GM18517 (cell line): ENCODE measurements around the gene PSMA4.
"Not testable (repeated sequence)": the region's sequence is repeated elsewhere in the genome, so short reads cannot be mapped to it uniquely, and the experiment has no call there.

Experiments used
- ATAC-seq: cut with Tn5 transposase; IDR thresholded peaks from one replicate; pipeline ENCODE4 v1.9.1; 2021; ENCODE audit warnings: mild to moderate bottlenecking, moderate library complexity; ENCODE audit not compliant: unreplicated experiment

The PSMA4 gene

DNA sequence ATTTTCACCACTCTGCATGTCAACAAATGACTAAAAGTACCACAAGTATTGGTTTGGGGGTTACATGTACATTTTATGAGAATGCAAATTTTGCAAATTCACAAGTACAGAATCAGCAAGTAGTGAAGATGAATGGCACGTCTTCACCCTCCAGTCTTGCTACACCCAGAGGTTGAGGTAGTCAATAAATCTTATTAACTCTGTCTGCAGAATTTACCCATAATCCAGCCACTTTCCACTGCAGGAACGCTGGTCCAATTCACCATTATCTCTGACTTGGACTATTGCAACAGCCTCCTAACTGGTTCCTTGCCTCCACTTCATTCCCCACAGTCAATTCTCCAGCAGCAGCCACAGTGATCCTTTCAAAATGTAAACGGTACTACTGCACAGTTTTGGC, 10.6 kb downstream of the PSMA4 start:
- no peak for ATAC-seq

DNA sequence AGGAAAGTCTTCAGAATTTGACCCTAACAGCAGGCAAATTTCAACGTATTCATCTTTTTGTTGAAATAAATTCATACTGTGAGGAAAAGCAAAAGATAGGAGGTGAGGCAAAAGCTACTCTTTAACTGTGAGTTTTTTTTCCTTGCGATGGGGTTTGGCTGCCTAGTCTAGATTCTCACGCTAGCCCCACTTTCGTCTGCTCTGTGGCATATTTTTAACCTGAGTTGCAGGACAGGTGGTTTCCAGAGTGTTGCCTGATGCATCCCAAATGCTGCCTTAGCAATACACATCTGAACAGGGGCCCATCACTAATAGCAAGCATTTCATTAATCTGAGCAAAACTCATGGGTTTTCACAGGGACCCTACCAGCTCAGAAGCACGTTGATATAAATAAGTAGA, 11.7 kb downstream of the PSMA4 start:
- ATAC-seq: no peak

DNA sequence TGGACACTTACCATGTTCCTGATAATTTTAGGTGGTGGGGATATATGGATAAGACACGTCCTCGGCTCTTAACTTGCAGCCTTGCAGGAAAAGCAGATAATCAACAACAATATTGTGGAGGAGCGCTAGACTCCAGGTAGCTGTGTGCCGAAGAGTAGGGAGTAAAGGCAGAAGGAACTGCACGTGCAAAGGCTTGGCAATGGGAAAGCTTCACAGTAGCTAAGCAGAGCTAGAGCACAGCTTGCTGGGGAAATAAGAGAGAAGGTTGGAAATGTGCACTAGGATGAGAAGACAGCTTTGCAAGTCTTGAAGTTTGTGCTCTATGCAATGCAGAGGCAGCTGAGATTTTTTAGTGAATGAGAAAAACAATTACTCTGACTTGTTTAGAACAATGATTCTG, 12.4 kb downstream of the PSMA4 start:
- no peak for ATAC-seq

- ATAC-seq: not testable (repeated sequence)
Observed at GRCh38 chr15:78560201-78560600, 20.0 kb downstream of the PSMA4 start.

GRCh38 chr15:78561490-78561889, 21.2 kb downstream of the PSMA4 start:
- ATAC-seq: no peak

GRCh38 chr15:78563092-78563491, 22.8 kb downstream of the PSMA4 start:
- no peak for ATAC-seq

DNA sequence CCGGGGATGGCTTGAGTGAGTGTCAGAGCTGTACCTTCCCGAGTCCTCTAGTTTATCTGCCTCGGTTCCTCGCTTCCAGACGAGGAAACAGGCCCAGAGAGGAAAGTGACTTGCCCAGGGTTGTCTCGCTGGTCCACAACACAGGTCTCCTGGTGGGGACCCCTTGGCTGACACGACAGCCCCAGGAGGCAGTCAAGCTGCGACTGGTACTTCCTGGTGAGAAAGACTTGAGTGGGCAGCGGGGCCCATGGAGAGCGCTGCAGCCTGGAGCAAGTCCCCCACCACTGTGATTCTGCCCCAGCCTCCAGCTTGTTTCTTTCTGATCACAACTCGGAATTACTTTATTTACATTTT, 24.5 kb downstream of the PSMA4 start:
- ATAC-seq: peak; percentile 18

GRCh38 chr15:78565097-78565950, 25.1 kb downstream of the PSMA4 start, which contains the start of gene CHRNA5:
Gene CHRNA5, plus strand, starts transcription at chr15:78565520. Its CDS starts 200 bp downstream, at chr15:78565720.
- peak; percentile 79 for ATAC-seq

- ATAC-seq: no peak
Observed at GRCh38 chr15:78565951-78566774, 25.9 kb downstream of the PSMA4 start.

- no peak for ATAC-seq
Observed at GRCh38 chr15:78567531-78567930, 27.3 kb downstream of the PSMA4 start.

DNA sequence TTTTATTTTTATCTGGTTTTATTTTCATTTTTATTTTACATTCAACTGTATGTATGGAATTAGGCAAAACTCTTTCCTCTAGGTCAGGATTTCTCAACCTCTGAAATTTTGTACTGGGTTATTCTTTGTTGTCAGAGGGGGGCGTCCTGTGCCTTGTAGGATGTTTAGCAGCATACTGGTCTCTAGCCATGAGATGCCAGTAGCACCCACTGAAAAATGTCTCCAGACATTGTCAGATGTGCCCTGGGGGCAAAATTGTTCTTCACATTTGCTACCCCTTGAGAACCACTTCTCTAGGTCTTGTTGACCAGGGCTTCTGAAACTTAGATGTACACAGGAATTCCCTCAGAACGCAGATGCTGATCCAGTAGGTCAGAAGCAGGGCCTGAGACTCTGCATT, 30.5 kb downstream of the PSMA4 start:
- ATAC-seq: no peak

GRCh38 chr15:78571382-78571781, 31.1 kb downstream of the PSMA4 start:
- no peak for ATAC-seq

- ATAC-seq: no peak
Observed at GRCh38 chr15:78573416-78573815, 33.2 kb downstream of the PSMA4 start.

DNA sequence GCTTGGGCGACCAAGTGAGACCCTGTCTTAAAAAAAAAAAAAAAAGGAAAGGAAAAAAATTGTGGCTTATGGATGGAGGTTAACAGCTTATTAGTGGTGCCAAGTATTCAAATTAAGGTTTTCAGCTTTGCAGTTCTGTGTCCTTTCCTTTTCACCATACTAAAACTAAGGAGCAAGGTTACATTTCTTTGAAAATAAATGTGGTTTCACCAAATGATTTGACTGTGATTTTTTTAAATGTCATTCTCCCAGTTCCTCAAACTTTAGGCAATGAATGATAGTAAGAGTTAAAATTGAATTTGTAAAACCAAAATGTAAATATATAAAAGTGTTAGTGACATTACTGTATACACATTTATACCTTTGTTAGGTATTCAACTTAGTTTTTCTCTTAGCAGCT, 34.7 kb downstream of the PSMA4 start:
- no peak for ATAC-seq

GRCh38 chr15:78597583-78597982, 57.3 kb downstream of the PSMA4 start:
- ATAC-seq: no peak

DNA sequence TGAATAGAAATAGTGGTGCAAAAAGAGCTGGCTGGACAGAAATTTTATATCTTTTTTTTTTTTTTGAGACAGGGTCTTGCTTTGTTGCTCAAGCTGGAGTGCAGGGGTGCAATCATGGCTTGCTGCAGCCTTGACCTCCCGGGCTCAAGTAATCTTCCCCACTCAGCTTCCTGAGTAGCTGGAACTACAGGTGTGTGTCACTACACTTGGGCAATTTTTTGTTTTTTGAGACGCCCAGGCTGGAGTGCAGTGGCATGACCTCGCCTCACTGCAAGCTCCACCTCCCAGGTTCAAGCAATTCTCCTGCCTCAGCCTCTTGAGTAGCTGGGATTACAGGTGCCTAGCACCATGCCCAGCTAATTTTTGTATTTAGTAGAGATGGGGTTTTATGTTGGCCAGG, 58.1 kb downstream of the PSMA4 start:
- no peak for ATAC-seq

DNA sequence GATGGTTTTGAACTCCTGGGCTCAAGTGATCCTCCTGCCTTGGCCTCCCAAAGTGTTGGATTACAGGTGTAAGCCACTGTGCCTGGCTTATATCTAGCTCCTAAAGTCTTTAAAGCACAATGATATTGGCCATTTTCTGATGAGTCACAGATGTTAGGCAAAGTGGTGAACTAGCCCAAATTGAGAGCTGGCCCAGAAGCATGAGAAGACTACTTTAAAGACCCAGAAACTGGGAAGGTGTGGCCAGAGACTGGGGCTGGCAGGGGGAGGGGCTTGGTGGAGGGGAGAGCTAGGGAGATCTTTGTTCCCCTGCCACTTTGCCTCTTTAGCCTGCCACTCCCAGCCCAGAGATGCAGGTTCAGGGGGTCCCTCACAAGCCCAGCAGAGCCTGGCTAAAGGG, 58.9 kb downstream of the PSMA4 start:
- no peak for ATAC-seq
